ENCODE data around the gene CLCNKB. TPM values are rescaled to one million over a fixed set of nuclear protein-coding genes. Genes with fewer than 3 reads are reported as not detected.

The CLCNKB gene
- total and polyA plus RNA-seq, 4 donors, result 0.23 to 0.39 (median 0.38) TPM; not detected in 1

GRCh38 chr1:16088351-16088911 lies 44.8 kb downstream of the CLCNKB start:
- no peak overlapping the region for H3K4me3 ChIP-seq (ENCODE audit: low read length in 2 of 2)
- H3K27ac ChIP-seq (ENCODE audit: low read depth in 1 of 2, low read length in 2 of 2), result no peak overlapping the region
- no peaks in the 10 kb centered on the region for H3K36me3 ChIP-seq (ENCODE audit: control insufficient read depth in 1 of 2, insufficient read depth in 2 of 2, low read length in 1 of 2)
- no peaks in the 10 kb centered on the region for H3K4me1 ChIP-seq (ENCODE audit: control insufficient read depth in 1 of 2, insufficient read depth in 2 of 2, low read length in 2 of 2)
- H3K9me3 ChIP-seq (ENCODE audit: control insufficient read depth, low read length), result no peaks in the 10 kb centered on the region
- no peaks in the 10 kb centered on the region for H3K27me3 ChIP-seq (ENCODE audit: control insufficient read depth in 1 of 2, insufficient read depth in 2 of 2, low read length in 1 of 2)
- intact Hi-C loops (cut with DNase I), result no loop called here
- DNase-seq, result peak in 1 of 2 donors; percentile 57
- ATAC-seq (ENCODE audit: low FRiP score), result peak; percentile 37
- WGBS, 2 donors, result 93 to 94% methylated on average over 17 of the region's 17 CpGs

- Histone ChIP-seq H3K27me3 (ENCODE audit: control insufficient read depth in 1 of 2, insufficient read depth in 2 of 2, low read length in 1 of 2) (no peaks in the 10 kb centered on the region), H3K4me1 (ENCODE audit: control insufficient read depth in 1 of 2, insufficient read depth in 2 of 2, low read length in 2 of 2) (no peaks in the 10 kb centered on the region), H3K36me3 (ENCODE audit: control insufficient read depth in 1 of 2, insufficient read depth in 2 of 2, low read length in 1 of 2) (no peaks in the 10 kb centered on the region), H3K9me3 (ENCODE audit: control insufficient read depth, low read length) (no peaks in the 10 kb centered on the region), H3K27ac (ENCODE audit: low read depth in 1 of 2, low read length in 2 of 2) (no peak overlapping the region), H3K4me3 (ENCODE audit: low read length in 2 of 2) (no peak overlapping the region)
- 81 to 87% methylated on average over 9 of the region's 9 CpGs for WGBS, 2 donors
- intact Hi-C loops (cut with DNase I), result no loop called here
- no peak for ATAC-seq (ENCODE audit: low FRiP score)
- peak; percentile 59 to 80 for DNase-seq
Observed at GRCh38 chr1:16088996-16089395, 45.4 kb downstream of the CLCNKB start.

DNA sequence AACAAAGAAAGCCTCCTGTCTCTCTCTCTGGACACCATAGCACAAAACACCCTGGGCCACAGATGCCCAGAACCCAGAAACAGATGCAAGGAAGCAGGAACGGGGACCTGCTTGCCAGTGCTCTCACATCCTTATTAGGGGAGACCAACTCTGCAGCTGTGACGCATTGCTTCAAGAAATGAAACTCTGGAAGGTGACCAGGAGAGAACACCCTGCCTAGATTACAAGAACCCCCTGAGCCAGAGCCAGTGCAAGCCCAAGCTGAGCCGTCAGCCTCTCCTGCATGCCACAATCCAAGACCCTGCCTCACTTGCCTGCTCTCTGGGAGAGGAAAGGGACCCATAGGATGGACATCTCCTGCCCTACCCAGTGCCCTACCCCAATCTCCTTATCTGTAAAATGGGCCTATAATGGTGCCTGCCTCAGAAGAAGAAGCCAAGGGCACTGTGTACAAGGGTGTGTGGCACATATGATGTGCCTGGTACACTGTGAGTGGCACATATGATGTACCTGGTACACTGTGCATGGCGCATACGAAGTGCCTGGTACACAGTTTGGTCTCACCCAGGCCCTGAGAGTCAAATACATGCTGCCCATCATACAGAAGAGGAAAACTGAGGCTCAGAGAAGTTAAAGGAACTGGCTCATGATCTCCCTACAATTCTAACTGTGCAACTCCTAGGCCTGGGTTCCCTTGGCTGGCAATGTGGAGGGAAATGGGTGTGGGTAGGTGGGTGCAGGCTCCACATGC lies 46.7 kb downstream of the CLCNKB start:
- H3K27ac ChIP-seq (ENCODE audit: low read depth in 1 of 2, low read length in 2 of 2), result no peak overlapping the region
- intact Hi-C loops (cut with DNase I), result no loop called here
- no peak overlapping the region for H3K4me3 ChIP-seq (ENCODE audit: low read length in 2 of 2)
- no peaks in the 10 kb centered on the region for H3K4me1 ChIP-seq (ENCODE audit: control insufficient read depth in 1 of 2, insufficient read depth in 2 of 2, low read length in 2 of 2)
- DNase-seq, result peak in 1 of 2 donors; percentile 67
- no peaks in the 10 kb centered on the region for H3K27me3 ChIP-seq (ENCODE audit: control insufficient read depth in 1 of 2, insufficient read depth in 2 of 2, low read length in 1 of 2)
- H3K9me3 ChIP-seq (ENCODE audit: control insufficient read depth, low read length), result no peaks in the 10 kb centered on the region
- 62 to 65% methylated on average over 5 of the region's 5 CpGs for WGBS, 2 donors
- H3K36me3 ChIP-seq (ENCODE audit: control insufficient read depth in 1 of 2, insufficient read depth in 2 of 2, low read length in 1 of 2), result no peaks in the 10 kb centered on the region
- ATAC-seq (ENCODE audit: low FRiP score), result no peak

GRCh38 chr1:16091296-16091695 lies 47.7 kb downstream of the CLCNKB start:
- DNase-seq (peak in 1 of 2 donors; percentile 67), ATAC-seq (ENCODE audit: low FRiP score) (no peak)
- WGBS, 2 donors, result 78 to 81% methylated on average over 8 of the region's 8 CpGs

DNA sequence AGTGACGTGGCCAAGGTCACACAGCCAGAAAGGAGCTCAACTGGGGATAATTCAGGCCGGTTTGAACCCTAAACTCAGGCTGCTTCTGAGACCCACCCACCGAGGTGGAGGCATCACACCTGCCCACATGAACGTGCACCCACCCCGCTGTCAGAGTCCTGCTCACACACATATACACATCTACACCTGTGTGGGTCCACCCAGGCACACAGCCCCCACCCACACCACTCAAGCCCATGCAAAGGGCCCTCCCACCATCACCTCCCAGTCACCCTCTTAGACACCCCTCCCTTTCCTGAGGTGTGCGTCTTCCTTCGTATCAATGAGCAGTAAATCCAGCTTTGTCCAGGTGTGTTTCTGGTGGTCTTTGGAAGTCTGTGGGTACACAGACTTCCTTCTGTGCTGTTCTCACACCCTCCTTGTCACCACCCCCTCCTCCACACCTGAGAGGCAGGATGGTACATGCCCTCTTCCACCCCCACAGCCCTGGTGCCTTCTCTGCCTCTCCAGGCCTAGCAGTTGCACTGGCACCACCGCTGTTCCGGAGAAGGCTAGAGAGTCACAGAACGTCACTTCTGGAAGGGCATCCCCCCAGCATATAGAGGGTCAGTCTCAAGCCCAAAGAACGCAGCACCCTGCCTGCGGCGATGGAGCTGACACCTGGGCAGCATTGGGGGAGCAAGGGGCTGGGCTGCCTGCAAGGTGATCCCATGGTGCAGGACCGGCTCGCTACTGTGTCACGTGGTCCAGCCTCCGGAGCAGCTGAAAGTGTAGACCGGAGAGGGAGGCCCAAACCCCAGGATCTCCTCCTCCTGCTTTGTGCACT lies 48.7 kb downstream of the CLCNKB start:
- no peak for ATAC-seq (ENCODE audit: low FRiP score)

More at GRCh38 chr1:16091296-16091695, 47.7 kb downstream of the CLCNKB start:
- Histone ChIP-seq H3K27ac (ENCODE audit: low read depth in 1 of 2, low read length in 2 of 2) (no peak overlapping the region), H3K27me3 (ENCODE audit: control insufficient read depth in 1 of 2, insufficient read depth in 2 of 2, low read length in 1 of 2) (no peaks in the 10 kb centered on the region), H3K4me3 (ENCODE audit: low read length in 2 of 2) (no peak overlapping the region), H3K9me3 (ENCODE audit: control insufficient read depth, low read length) (no peaks in the 10 kb centered on the region), H3K4me1 (ENCODE audit: control insufficient read depth in 1 of 2, insufficient read depth in 2 of 2, low read length in 2 of 2) (no peaks in the 10 kb centered on the region), H3K36me3 (ENCODE audit: control insufficient read depth in 1 of 2, insufficient read depth in 2 of 2, low read length in 1 of 2) (no peaks in the 10 kb centered on the region)
- intact Hi-C loops (cut with DNase I), result no loop called here

DNA sequence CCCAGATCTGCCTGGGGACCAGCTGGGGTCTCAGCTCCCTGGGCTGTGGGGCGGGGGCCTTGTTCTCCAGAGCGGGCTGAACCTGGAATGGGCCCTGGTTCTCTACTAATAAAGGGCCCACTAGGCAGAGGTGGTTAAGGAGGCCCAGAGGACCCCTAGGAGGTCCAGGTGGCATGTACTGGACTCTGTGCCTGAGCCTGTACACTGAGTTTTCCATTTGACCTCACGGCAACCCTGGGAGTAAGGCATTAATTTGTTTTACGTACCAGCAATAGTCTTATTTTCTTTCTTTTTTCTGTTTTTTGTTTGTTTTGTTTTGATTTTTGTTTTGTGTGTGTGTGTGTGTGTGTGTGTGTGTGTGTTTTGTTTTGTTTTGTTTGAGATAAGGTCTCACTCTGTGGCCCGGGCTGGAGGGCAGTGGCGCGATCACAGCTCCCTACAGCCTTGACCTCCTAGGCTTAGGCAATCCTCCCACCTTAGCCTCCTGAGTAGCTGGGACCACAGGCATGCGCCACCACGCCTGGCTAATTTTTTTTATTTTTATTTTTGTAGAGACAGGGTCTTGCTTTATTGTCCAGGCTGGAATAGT lies 49.4 kb downstream of the CLCNKB start:
- no peaks in the 10 kb centered on the region for H3K27me3 ChIP-seq (ENCODE audit: control insufficient read depth in 1 of 2, insufficient read depth in 2 of 2, low read length in 1 of 2)
- ATAC-seq (ENCODE audit: low FRiP score), result no peak
- peak in 1 of 2 donors; percentile 37 for DNase-seq
- H3K9me3 ChIP-seq (ENCODE audit: control insufficient read depth, low read length), result no peaks in the 10 kb centered on the region
- H3K36me3 ChIP-seq (ENCODE audit: control insufficient read depth in 1 of 2, insufficient read depth in 2 of 2, low read length in 1 of 2), result no peaks in the 10 kb centered on the region
- no peak overlapping the region for H3K27ac ChIP-seq (ENCODE audit: low read depth in 1 of 2, low read length in 2 of 2)
- H3K4me3 ChIP-seq (ENCODE audit: low read length in 2 of 2), result no peak overlapping the region
- intact Hi-C loops (cut with DNase I), result no loop called here
- no peaks in the 10 kb centered on the region for H3K4me1 ChIP-seq (ENCODE audit: control insufficient read depth in 1 of 2, insufficient read depth in 2 of 2, low read length in 2 of 2)
- WGBS, 2 donors, result 95 to 99% methylated on average over 9 of the region's 9 CpGs

More for the DNA sequence above, 48.7 kb downstream of the CLCNKB start:
- H3K27ac ChIP-seq (ENCODE audit: low read depth in 1 of 2, low read length in 2 of 2), result no peak overlapping the region
- 91 to 92% methylated on average over 18 of the region's 18 CpGs for WGBS, 2 donors
- H3K9me3 ChIP-seq (ENCODE audit: control insufficient read depth, low read length), result no peaks in the 10 kb centered on the region
- intact Hi-C loops (cut with DNase I), result no loop called here
- H3K4me1 ChIP-seq (ENCODE audit: control insufficient read depth in 1 of 2, insufficient read depth in 2 of 2, low read length in 2 of 2), result no peaks in the 10 kb centered on the region
- no peaks in the 10 kb centered on the region for H3K36me3 ChIP-seq (ENCODE audit: control insufficient read depth in 1 of 2, insufficient read depth in 2 of 2, low read length in 1 of 2)
- DNase-seq, result peak in 1 of 2 donors; percentile 59
- no peak overlapping the region for H3K4me3 ChIP-seq (ENCODE audit: low read length in 2 of 2)
- no peaks in the 10 kb centered on the region for H3K27me3 ChIP-seq (ENCODE audit: control insufficient read depth in 1 of 2, insufficient read depth in 2 of 2, low read length in 1 of 2)

DNA sequence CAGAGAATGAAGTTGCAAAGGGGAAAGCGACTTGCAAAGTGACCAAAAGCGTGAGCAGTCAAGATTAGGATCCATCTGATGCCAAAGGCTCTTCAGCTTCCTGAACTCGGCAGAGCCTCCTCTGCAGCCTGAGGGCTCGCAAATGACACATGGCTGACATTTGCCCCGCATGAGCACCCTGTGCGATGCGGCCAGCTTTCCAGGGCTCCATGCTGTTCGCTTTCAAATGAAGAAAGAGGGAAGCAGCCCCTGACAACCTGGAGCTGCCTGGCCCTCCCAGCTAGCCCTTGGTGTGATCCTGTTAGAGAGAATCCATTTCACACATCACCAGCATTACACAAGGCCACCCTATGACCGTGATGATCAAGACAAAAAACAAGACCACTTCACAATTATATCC lies 50.0 kb downstream of the CLCNKB start:
- H3K27me3 ChIP-seq (ENCODE audit: control insufficient read depth in 1 of 2, insufficient read depth in 2 of 2, low read length in 1 of 2), result no peaks in the 10 kb centered on the region
- H3K27ac ChIP-seq (ENCODE audit: low read depth in 1 of 2, low read length in 2 of 2), result no peak overlapping the region
- no peaks in the 10 kb centered on the region for H3K4me1 ChIP-seq (ENCODE audit: control insufficient read depth in 1 of 2, insufficient read depth in 2 of 2, low read length in 2 of 2)
- ATAC-seq (ENCODE audit: low FRiP score), result no peak
- DNase-seq, result peak in 1 of 2 donors; percentile 51
- no peak overlapping the region for H3K4me3 ChIP-seq (ENCODE audit: low read length in 2 of 2)
- no peaks in the 10 kb centered on the region for H3K36me3 ChIP-seq (ENCODE audit: control insufficient read depth in 1 of 2, insufficient read depth in 2 of 2, low read length in 1 of 2)
- no peaks in the 10 kb centered on the region for H3K9me3 ChIP-seq (ENCODE audit: control insufficient read depth, low read length)
- WGBS, 2 donors, result 87 to 88% methylated on average over 9 of the region's 9 CpGs
- intact Hi-C loops (cut with DNase I), result no loop called here

DNA sequence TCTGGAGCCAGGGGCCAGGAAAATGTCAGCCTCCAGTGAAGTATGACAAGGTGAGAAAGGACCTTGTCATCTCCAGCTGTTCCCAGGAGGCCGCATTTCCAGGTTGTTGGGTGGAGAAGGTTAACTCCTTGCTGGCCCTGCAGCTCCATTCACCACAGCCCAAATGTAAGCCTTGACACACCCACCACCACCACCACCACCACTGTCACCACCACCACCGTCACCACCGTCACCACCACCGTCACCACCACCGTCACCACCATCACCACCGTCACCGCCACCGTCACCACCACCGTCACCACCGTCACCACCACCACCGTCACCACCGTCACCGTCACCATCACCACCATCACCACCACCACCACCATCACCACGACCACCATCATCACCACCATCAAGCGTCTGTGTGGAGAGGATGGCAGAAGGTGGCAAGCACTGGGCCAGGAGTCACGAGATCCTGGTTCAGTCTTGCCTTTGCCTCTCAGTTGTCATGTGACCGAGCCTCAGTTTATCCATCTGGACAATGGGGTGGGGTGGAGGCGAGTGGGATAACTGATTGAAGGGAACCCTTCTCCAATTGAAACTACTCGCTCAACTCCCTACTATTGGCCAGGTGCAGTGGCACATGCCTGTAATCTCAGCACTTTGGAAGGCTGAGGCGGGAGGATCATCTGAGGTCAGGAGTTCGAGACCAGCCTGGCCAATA lies 51.0 kb downstream of the CLCNKB start:
- peak in 1 of 2 donors; percentile 40 for DNase-seq
- no peak for ATAC-seq (ENCODE audit: low FRiP score)
- H3K4me1 ChIP-seq (ENCODE audit: control insufficient read depth in 1 of 2, insufficient read depth in 2 of 2, low read length in 2 of 2), result no peaks in the 10 kb centered on the region
- no peak overlapping the region for H3K4me3 ChIP-seq (ENCODE audit: low read length in 2 of 2)
- H3K9me3 ChIP-seq (ENCODE audit: control insufficient read depth, low read length), result no peaks in the 10 kb centered on the region
- intact Hi-C loops (cut with DNase I), result no loop called here
- H3K27me3 ChIP-seq (ENCODE audit: control insufficient read depth in 1 of 2, insufficient read depth in 2 of 2, low read length in 1 of 2), result no peaks in the 10 kb centered on the region
- no peak overlapping the region for H3K27ac ChIP-seq (ENCODE audit: low read depth in 1 of 2, low read length in 2 of 2)
- 89 to 91% methylated on average over 21 of the region's 21 CpGs for WGBS, 2 donors
- no peaks in the 10 kb centered on the region for H3K36me3 ChIP-seq (ENCODE audit: control insufficient read depth in 1 of 2, insufficient read depth in 2 of 2, low read length in 1 of 2)

Measured in aorta (tissue), 5 donors.